HepG2 (cell line): ENCODE data around the gene BDKRB1. TPM values are rescaled to one million over a fixed set of nuclear protein-coding genes. Genes with fewer than 3 reads are reported as not detected.

Experiments used
- ATAC-seq: fragments of 200-7000 bp; cut with Tn5 transposase; 3 replicates; pipeline ENCODE4 v1.9.1; 2020; ENCODE audit warnings: mild to moderate bottlenecking, moderate library complexity
- BruUV-seq: library from RNA; stranded (reverse); fragments of 400-500 nt; replicated peaks from 2 replicates; lab custom pipeline; 2021; lab: Mats Ljungman, UMichigan
- CTCF ChIA-PET: fragments of 300-600 bp; formaldehyde crosslinking; extraction: SDS; loops from one replicate; lab custom pipeline; 2021; ENCODE audit warnings: low total read pairs, inconsistent platforms, low intra/inter-chr PET ratio; lab: Yijun Ruan, JAX
- POLR2A ChIA-PET: fragments of 350-600 bp; sonication (Branson Sonifier 250); formaldehyde crosslinking; loops from one replicate; lab custom pipeline; 2020; ENCODE audit warnings: antibody characterized with exemption, inconsistent platforms; lab: Yijun Ruan, JAX
- DNase-seq: peaks from one replicate; pipeline ENCODE4 v3.0.0-alpha.2; 2015; ENCODE audit warnings: low spot score
- FAIRE-seq: peaks from 3 replicates; lab custom pipeline; 2011; peaks lifted over from hg19 to GRCh38; lab: Jason Lieb, UNC
- H2AFZ ChIP-seq: one replicate; pipeline ENCODE4 v1.6.1; 2011; ENCODE audit warnings: low read length, inconsistent platforms
- H3K27ac ChIP-seq: fragments of 300-600 bp; 3 replicates; pipeline ENCODE4 v1.8.0; 2011; ENCODE audit warnings: mixed run types, mild to moderate bottlenecking, mixed read lengths, low read length, inconsistent platforms; ENCODE audit not compliant: insufficient read depth; ENCODE audit errors: extremely low read length
- H3K27me3 ChIP-seq, 2 experiments: fragments of 200-600 bp in 1 of 2; 2 replicates in 1 of 2; 3 replicates in 1 of 2; pipeline versions ENCODE4 v1.6.0 to v1.8.0; 2011; ENCODE audit warnings: low read length in 2 of 2, mild to moderate bottlenecking in 2 of 2, moderate library complexity in 2 of 2, inconsistent platforms in 1 of 2; ENCODE audit not compliant: insufficient read depth in 2 of 2, control insufficient read depth in 1 of 2
- H3K36me3 ChIP-seq, 2 experiments: fragments of 200-600 bp in 1 of 2; replicated peaks in 1 of 2; 2 replicates in 1 of 2; 3 replicates in 1 of 2; pipeline versions ENCODE4 v1.5.1 to v1.8.0; 2011; ENCODE audit warnings: low read length in 2 of 2, inconsistent platforms in 1 of 2; ENCODE audit not compliant: insufficient read depth in 2 of 2, control insufficient read depth in 1 of 2
- H3K4me1 ChIP-seq: 2 replicates; pipeline ENCODE4 v1.5.1; 2012; ENCODE audit warnings: low read length, inconsistent platforms; ENCODE audit not compliant: insufficient read depth
- H3K4me2 ChIP-seq: 2 replicates; pipeline ENCODE4 v1.6.0; 2011; ENCODE audit warnings: low read depth, low read length, inconsistent platforms
- H3K4me3 ChIP-seq, 3 experiments: fragments of 200-600 bp in 1 of 3; sonication (generic), shearing (Covaris generic) in 1 of 3; replicated peaks in 1 of 3; 2 replicates each; pipeline ENCODE4 v1.5.1; 2011 to 2016; ENCODE audit warnings: low read length in 3 of 3, inconsistent platforms in 2 of 3, low read depth in 2 of 3, mild to moderate bottlenecking in 2 of 3, control low read depth in 1 of 3, mixed read lengths in 1 of 3; ENCODE audit not compliant: insufficient read depth in 1 of 3
- H3K79me2 ChIP-seq: one replicate; pipeline ENCODE4 v1.6.1; 2011; ENCODE audit warnings: low read length, inconsistent platforms; ENCODE audit not compliant: insufficient read depth
- H3K9ac ChIP-seq: 2 replicates; pipeline ENCODE4 v1.6.0; 2011; ENCODE audit warnings: mild to moderate bottlenecking, low read depth, low read length, inconsistent platforms; ENCODE audit not compliant: insufficient read depth
- H3K9me3 ChIP-seq: 2 replicates; pipeline ENCODE4 v1.5.1; 2012; ENCODE audit warnings: mild to moderate bottlenecking, low read length
- H4K20me1 ChIP-seq: 2 replicates; pipeline ENCODE4 v1.6.0; 2011; ENCODE audit warnings: inconsistent platforms, mild to moderate bottlenecking, low read length, moderate library complexity; ENCODE audit not compliant: insufficient read depth
- FOXA3 ChIP-seq: IDR thresholded peaks from 2 replicates; pipeline ENCODE4 v1.6.1; 2016; ENCODE audit warnings: missing genetic modification reagents, missing compliant biosample characterization
- GATAD1 ChIP-seq: IDR thresholded peaks from 2 replicates; pipeline ENCODE4 v1.6.1; 2016; ENCODE audit warnings: missing genetic modification reagents, missing compliant biosample characterization
- HNF1A ChIP-seq, 2 experiments: sonication (generic) in 1 of 2; formaldehyde crosslinking in 1 of 2; IDR thresholded peaks; 2 replicates each; pipeline versions ENCODE4 v1.4.0 to v1.6.1; 2016 to 2020; ENCODE audit warnings: borderline replicate concordance in 1 of 2, low read depth in 1 of 2, mild to moderate bottlenecking in 1 of 2, missing genetic modification reagents in 1 of 2
- NBN ChIP-seq: fragments of 450-650 bp; conservative IDR thresholded peaks from 2 replicates; pipeline ENCODE4 v1.6.1; 2017
- PRMT3 ChIP-seq: sonication (generic); formaldehyde crosslinking; IDR thresholded peaks from 2 replicates; pipeline ENCODE4 v1.8.1; 2022; ENCODE audit warnings: low read depth, mild to moderate bottlenecking, moderate library complexity, missing genetic modification reagents, borderline replicate concordance
- SATB2 ChIP-seq: sonication (generic); formaldehyde crosslinking; IDR thresholded peaks from 2 replicates; pipeline ENCODE4 v1.5.0; 2020; ENCODE audit warnings: missing genetic modification reagents
- ZNF44 ChIP-seq: sonication (generic); formaldehyde crosslinking; IDR thresholded peaks from 2 replicates; pipeline ENCODE4 v1.5.1; 2020; ENCODE audit warnings: mild to moderate bottlenecking, missing genetic modification reagents
- WGBS: methylation state at CpG from one replicate; pipeline ENCODE4 v1.1.6; 2017; ENCODE audit warnings: low lambda C conversion rate; 5-methylcytosine and 5-hydroxymethylcytosine counted together
- in situ Hi-C: cut with HindIII; loops from 2 replicates; pipeline ENCODE4 v1.10.0; 2017; ENCODE audit warnings: low pct_unique_long_range_greater_than_20kb; ENCODE audit not compliant: extremely low pct_ligation_motif_present
- intact Hi-C: fragments of 100-400 bp; cut with micrococcal nuclease; formaldehyde crosslinking; loops from one replicate; pipeline ENCODE4 v1.10.0; 2022; ENCODE audit not compliant: unreplicated experiment
- polyA plus RNA-seq, 8 experiments: library from polyadenylated mRNA; depleted of rRNA in 3 of 8; stranded (reverse) in 7 of 8; unstranded in 1 of 8; fragments of >200 nt; fragmentation: Illumina TruSeq in 4 of 8; extraction: Trizol in 4 of 8; gene quantifications; 2 replicates each; pipeline versions ENCODE4 v1.2.1 to v1.2.3, GENCODE V29; 2011 to 2016; ENCODE audit warnings: low read depth in 4 of 8, missing spikeins in 1 of 8, mixed read lengths in 1 of 8; ENCODE audit not compliant: insufficient read depth in 1 of 8
- total RNA-seq, 5 experiments: library from RNA; depleted of rRNA; stranded (reverse); fragments of >200 nt; fragmentation: Illumina TruSeq; extraction: Trizol; gene quantifications; 2 replicates each; pipeline ENCODE4 v1.2.3, GENCODE V29; 2016; ENCODE audit warnings: low read depth in 1 of 5
- TF ChIP-seq, protein P1 (sequence below): sonication (generic); formaldehyde crosslinking; IDR thresholded peaks from 2 replicates; pipeline ENCODE4 v1.8.0; 2022; ENCODE audit warnings: missing genetic modification reagents, mild to moderate bottlenecking, borderline replicate concordance

BDKRB1 gene
- total and polyA plus RNA-seq, 2 of the 13 experiments (the other 11 are each of a cell fraction or from before 2014, with no cell fraction given): 0.05 TPM; not detected in 1

GRCh38 chr14:96232506-96232905 lies 23.5 kb upstream of the BDKRB1 start:
- TF ChIP-seq, protein P1, sequence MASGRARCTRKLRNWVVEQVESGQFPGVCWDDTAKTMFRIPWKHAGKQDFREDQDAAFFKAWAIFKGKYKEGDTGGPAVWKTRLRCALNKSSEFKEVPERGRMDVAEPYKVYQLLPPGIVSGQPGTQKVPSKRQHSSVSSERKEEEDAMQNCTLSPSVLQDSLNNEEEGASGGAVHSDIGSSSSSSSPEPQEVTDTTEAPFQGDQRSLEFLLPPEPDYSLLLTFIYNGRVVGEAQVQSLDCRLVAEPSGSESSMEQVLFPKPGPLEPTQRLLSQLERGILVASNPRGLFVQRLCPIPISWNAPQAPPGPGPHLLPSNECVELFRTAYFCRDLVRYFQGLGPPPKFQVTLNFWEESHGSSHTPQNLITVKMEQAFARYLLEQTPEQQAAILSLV (CRISPR knock-in tag): no peak
- TF ChIP-seq NBN (no peak), FOXA3 (CRISPR knock-in tag) (no peak), HNF1A (IDR thresholded peaks at IDR 0.05; ENCODE audit: low read depth) (no peak), HNF1A (CRISPR knock-in tag; IDR thresholded peaks at IDR 0.05; ENCODE audit: borderline replicate concordance) (no peak), PRMT3 (CRISPR knock-in tag) (no peak), ZNF44 (no peak), GATAD1 (CRISPR knock-in tag) (no peak), SATB2 (no peak)
- intact Hi-C loops (no loop called here), in situ Hi-C loops (no loop called here)
- ChIA-PET CTCF (no interaction called here), POLR2A (no interaction called here)
- BruUV-seq: no TSS peak
- Histone ChIP-seq H3K36me3 (no peaks in the 10 kb centered on the region), H2AFZ (no peak overlapping the region), H3K9me3 (no peaks in the 10 kb centered on the region), H3K4me2 (no peak overlapping the region), H3K79me2 (no peaks in the 10 kb centered on the region), H3K27ac (no peak overlapping the region), H4K20me1 (no peaks in the 10 kb centered on the region), H3K9ac (no peak overlapping the region), H3K4me3 (no peak overlapping the region), H3K27me3 (peaks cover 0 to 14% of the 10 kb centered on the region in 2 experiments; a peak in 2 of 5 replicates), H3K4me1 (no peaks in the 10 kb centered on the region)
- DNase-seq (no peak), FAIRE-seq (no peak), ATAC-seq (no peak)
- WGBS: 50% methylated on average over 11 of the region's 11 CpGs
